BLaER1 (cell line): ENCODE data around the gene MLF2.

Source experiments
- H3K27ac ChIP-seq: shearing (Covaris generic); formaldehyde crosslinking; 2 replicates; pipeline ENCODE4 v1.8.1; 2022
- H3K27me3 ChIP-seq: shearing (Covaris generic); formaldehyde crosslinking; 2 replicates; pipeline ENCODE4 v1.8.1; 2022
- H3K36me3 ChIP-seq: shearing (Covaris generic); formaldehyde crosslinking; 2 replicates; pipeline ENCODE4 v1.8.1; 2022
- H3K4me1 ChIP-seq: shearing (Covaris generic); formaldehyde crosslinking; 2 replicates; pipeline ENCODE4 v1.8.1; 2022
- H3K4me2 ChIP-seq: shearing (Covaris generic); formaldehyde crosslinking; 2 replicates; pipeline ENCODE4 v1.8.1; 2022
- H3K4me3 ChIP-seq: shearing (Covaris generic); formaldehyde crosslinking; 2 replicates; pipeline ENCODE4 v1.8.1; 2022
- H3K9ac ChIP-seq: shearing (Covaris generic); formaldehyde crosslinking; 2 replicates; pipeline ENCODE4 v1.8.1; 2022
- H3K9me3 ChIP-seq: shearing (Covaris generic); formaldehyde crosslinking; 2 replicates; pipeline ENCODE4 v1.8.1; 2022
- H4K20me1 ChIP-seq: shearing (Covaris generic); formaldehyde crosslinking; 2 replicates; pipeline ENCODE4 v1.8.1; 2022
- Cebpa-rat ChIP-seq: shearing (Covaris generic); IDR thresholded peaks from 2 replicates; pipeline ENCODE4 v1.8.1; 2022

MLF2 gene

DNA sequence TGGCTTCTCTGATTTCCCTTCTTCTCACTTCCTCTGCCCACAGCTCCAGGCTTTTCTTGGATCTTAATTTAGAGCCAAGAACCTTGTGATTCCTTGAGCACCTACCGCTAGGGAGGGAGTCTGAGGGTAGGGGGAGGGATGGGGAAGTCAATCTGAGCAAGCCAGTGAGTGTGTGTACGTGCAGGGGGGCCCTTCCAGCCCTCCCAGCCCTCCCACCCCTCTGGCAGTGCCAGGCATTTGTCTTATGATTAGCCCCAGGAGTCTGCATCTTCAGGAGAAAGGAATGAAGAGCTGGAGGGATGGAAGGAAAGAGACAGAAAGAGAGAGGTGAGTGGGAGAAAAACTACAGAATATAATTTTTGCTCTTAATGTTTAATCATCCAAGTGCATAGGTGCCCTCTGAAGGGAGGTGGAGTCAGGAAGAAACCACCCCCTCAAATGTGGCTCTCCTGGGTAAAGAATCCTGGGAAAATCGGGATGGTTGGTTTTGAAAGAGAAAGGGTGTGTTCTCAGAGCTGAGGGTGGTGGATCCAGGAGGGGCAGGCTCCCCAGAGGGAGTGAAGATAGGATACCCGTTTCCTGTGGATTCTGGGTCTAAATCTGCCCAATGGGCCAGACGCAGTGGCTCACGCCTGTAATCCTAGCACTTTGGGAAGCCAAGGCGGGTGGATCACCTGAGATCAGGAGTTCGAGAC is 54.4 kb downstream of the MLF2 start:
- Histone ChIP-seq H4K20me1 (no peaks in the 10 kb centered on the region), H3K36me3 (no peaks in the 10 kb centered on the region), H3K4me1 (peaks cover 73% of the 10 kb centered on the region), H3K4me2 (peak overlapping the region; percentile 99), H3K4me3 (peak overlapping the region; percentile 49; the same call in 1 of the 2 replicates), H3K9ac (peak overlapping the region; percentile 76; the same call in 1 of the 2 replicates), H3K9me3 (no peaks in the 10 kb centered on the region), H3K27ac (peak overlapping the region; percentile 86), H3K27me3 (peaks cover 12% of the 10 kb centered on the region; the same call in 1 of the 2 replicates)
- no peak for TF ChIP-seq Cebpa-rat
